H9 (cell line): ENCODE data around the gene HDX. TPM values are rescaled to one million over a fixed set of nuclear protein-coding genes. Genes with fewer than 3 reads are reported as not detected.

Experiments
- DNase-seq: peaks from one replicate; pipeline ENCODE4 v3.0.0-alpha.2; 2017
- H2AFZ ChIP-seq: one replicate; pipeline ENCODE4 v1.6.1; 2013; ENCODE audit warnings: mild to moderate bottlenecking, low read length, control low read depth, moderate library complexity
- H2AK5ac ChIP-seq: 2 replicates; pipeline ENCODE4 v1.6.1; 2013; ENCODE audit warnings: low read length, control low read depth, mixed read lengths; ENCODE audit not compliant: insufficient read length
- H2BK120ac ChIP-seq: one replicate; pipeline ENCODE4 v1.6.1; 2013; ENCODE audit warnings: low read depth, mild to moderate bottlenecking, low read length, control low read depth, inconsistent platforms; ENCODE audit not compliant: poor library complexity, severe bottlenecking
- H2BK12ac ChIP-seq: 2 replicates; pipeline ENCODE4 v1.6.1; 2013; ENCODE audit warnings: low read length, control low read depth, mixed read lengths, low read depth; ENCODE audit not compliant: insufficient read length
- H2BK15ac ChIP-seq: 2 replicates; pipeline ENCODE4 v1.6.1; 2013; ENCODE audit warnings: low read depth, low read length, control low read depth
- H2BK20ac ChIP-seq: one replicate; pipeline ENCODE4 v1.6.1; 2013; ENCODE audit warnings: low read depth, mild to moderate bottlenecking, low read length, control low read depth, inconsistent platforms; ENCODE audit not compliant: poor library complexity, severe bottlenecking
- H2BK5ac ChIP-seq: 2 replicates; pipeline ENCODE4 v1.6.1; 2013; ENCODE audit warnings: low read length, control low read depth, mixed read lengths; ENCODE audit not compliant: insufficient read length
- H3K14ac ChIP-seq: 2 replicates; pipeline ENCODE4 v1.6.1; 2013; ENCODE audit warnings: low read length, control low read depth; ENCODE audit not compliant: insufficient read depth
- H3K18ac ChIP-seq: 2 replicates; pipeline ENCODE4 v1.6.1; 2013; ENCODE audit warnings: low read depth, mild to moderate bottlenecking, mixed read lengths, low read length, control low read depth; ENCODE audit not compliant: insufficient read length
- H3K23ac ChIP-seq: 2 replicates; pipeline ENCODE4 v1.6.1; 2013; ENCODE audit warnings: low read length, control low read depth, mixed read lengths, low read depth; ENCODE audit not compliant: insufficient read length
- H3K23me2 ChIP-seq: 2 replicates; pipeline ENCODE4 v1.6.1; 2013; ENCODE audit warnings: low read depth, mild to moderate bottlenecking, mixed read lengths, low read length, control low read depth; ENCODE audit not compliant: insufficient read length, poor library complexity, severe bottlenecking
- H3K27ac ChIP-seq: 2 replicates; pipeline ENCODE4 v1.5.1; 2013; ENCODE audit warnings: low read length, control low read depth, mixed read lengths, low read depth; ENCODE audit not compliant: insufficient read length
- H3K27me3 ChIP-seq: 2 replicates; pipeline ENCODE4 v1.6.1; 2013; ENCODE audit warnings: low read length, control low read depth, inconsistent platforms; ENCODE audit not compliant: insufficient read depth
- H3K4ac ChIP-seq: 2 replicates; pipeline ENCODE4 v1.6.1; 2013; ENCODE audit warnings: low read depth, mild to moderate bottlenecking, control low read depth, inconsistent platforms, low read length, moderate library complexity
- H3K4me1 ChIP-seq: 2 replicates; pipeline ENCODE4 v1.6.1; 2013; ENCODE audit warnings: low read length, control low read depth, inconsistent platforms; ENCODE audit not compliant: insufficient read depth
- H3K4me2 ChIP-seq: 2 replicates; pipeline ENCODE4 v1.6.1; 2013; ENCODE audit warnings: low read length, control low read depth, mixed read lengths; ENCODE audit not compliant: insufficient read length, insufficient read depth
- H3K56ac ChIP-seq: 2 replicates; pipeline ENCODE4 v1.6.1; 2013; ENCODE audit warnings: low read depth, mild to moderate bottlenecking, mixed read lengths, low read length, control low read depth; ENCODE audit not compliant: insufficient read length
- H3K79me1 ChIP-seq: 2 replicates; pipeline ENCODE4 v1.6.1; 2013; ENCODE audit warnings: low read depth, mild to moderate bottlenecking, moderate library complexity, low read length, control low read depth, inconsistent platforms; ENCODE audit not compliant: insufficient read depth, poor library complexity, severe bottlenecking
- H3K79me2 ChIP-seq: 2 replicates; pipeline ENCODE4 v1.6.1; 2013; ENCODE audit warnings: low read length, control low read depth, inconsistent platforms; ENCODE audit not compliant: insufficient read depth
- H3K9ac ChIP-seq: 2 replicates; pipeline ENCODE4 v1.6.1; 2013; ENCODE audit warnings: low read length, control low read depth, mixed read lengths; ENCODE audit not compliant: insufficient read length; ENCODE audit errors: extremely low read depth
- H3K9me3 ChIP-seq: one replicate; pipeline ENCODE4 v1.6.1; 2013; ENCODE audit warnings: low read depth, low read length, inconsistent platforms; ENCODE audit not compliant: control insufficient read depth
- H3T11ph ChIP-seq: one replicate; pipeline ENCODE4 v1.6.1; 2013; ENCODE audit warnings: mild to moderate bottlenecking, low read length, control low read depth, inconsistent platforms
- H4K20me1 ChIP-seq: one replicate; pipeline ENCODE4 v1.6.1; 2013; ENCODE audit not compliant: control insufficient read depth, insufficient read length, insufficient read depth
- H4K5ac ChIP-seq: 2 replicates; pipeline ENCODE4 v1.6.1; 2013; ENCODE audit warnings: low read depth, mild to moderate bottlenecking, mixed read lengths, low read length, control low read depth; ENCODE audit not compliant: insufficient read length
- H4K8ac ChIP-seq: replicated peaks from 2 replicates; pipeline ENCODE4 v1.6.1; 2013; ENCODE audit warnings: low read length, control low read depth, mixed read lengths, low read depth; ENCODE audit not compliant: insufficient read length
- H4K91ac ChIP-seq: 2 replicates; pipeline ENCODE4 v1.6.1; 2013; ENCODE audit warnings: low read depth, mild to moderate bottlenecking, moderate library complexity, mixed read lengths, low read length, control low read depth; ENCODE audit not compliant: insufficient read length
- H3K27ac Mint-ChIP-seq, 3 experiments: 2 replicates in 2 of 3; 3 replicates in 1 of 3; pipeline ENCODE4 v1.8.0; 2020 to 2021; ENCODE audit warnings: mixed read lengths in 3 of 3, mild to moderate bottlenecking in 1 of 3, moderate library complexity in 1 of 3
- H3K27me3 Mint-ChIP-seq: 2 replicates; pipeline ENCODE4 v1.8.0; 2021; ENCODE audit warnings: low read depth, mild to moderate bottlenecking, moderate library complexity, mixed read lengths
- H3K36me3 Mint-ChIP-seq, 3 experiments: 2 replicates in 2 of 3; 3 replicates in 1 of 3; pipeline ENCODE4 v1.8.0; 2020 to 2021; ENCODE audit warnings: low read depth in 3 of 3, mixed read lengths in 3 of 3; ENCODE audit not compliant: insufficient read depth in 1 of 3
- H3K4me1 Mint-ChIP-seq, 2 experiments: 2 replicates each; pipeline ENCODE4 v1.8.0; 2020; ENCODE audit warnings: mixed read lengths in 2 of 2
- H3K4me3 Mint-ChIP-seq, 2 experiments: 2 replicates in 1 of 2; 3 replicates in 1 of 2; pipeline ENCODE4 v1.8.0; 2020 to 2021; ENCODE audit warnings: mild to moderate bottlenecking in 2 of 2, mixed read lengths in 2 of 2, moderate library complexity in 1 of 2
- H3K9me3 Mint-ChIP-seq, 2 experiments: 2 replicates in 1 of 2; 3 replicates in 1 of 2; pipeline ENCODE4 v1.8.0; 2020; ENCODE audit warnings: mild to moderate bottlenecking in 2 of 2, mixed read lengths in 2 of 2, moderate library complexity in 1 of 2
- WGBS: extraction: QIAGEN DNeasy Blood & Tissue Kit; methylation state at CpG from one replicate; pipeline ENCODE4 v1.1.7; 2013; ENCODE audit warnings: missing lambda C conversion rate, low lambda C conversion rate, mixed read lengths; ENCODE audit not compliant: insufficient read length; ENCODE audit errors: extremely low coverage; 5-methylcytosine and 5-hydroxymethylcytosine counted together
- total RNA-seq: library from RNA; stranded (reverse); gene quantifications from 2 replicates; pipeline ENCODE4 v1.2.1, GENCODE V29; 2021
- TF ChIP-seq, protein P1 (sequence below): fragments of 200-600 bp; sonication (generic); conservative IDR thresholded peaks from 3 replicates; pipeline ENCODE4 v1.8.0; 2021; ENCODE audit warnings: antibody characterized with exemption, mild to moderate bottlenecking

HDX gene
- total RNA-seq, 1 experiment from 2014 or later: 5.0 TPM

DNA sequence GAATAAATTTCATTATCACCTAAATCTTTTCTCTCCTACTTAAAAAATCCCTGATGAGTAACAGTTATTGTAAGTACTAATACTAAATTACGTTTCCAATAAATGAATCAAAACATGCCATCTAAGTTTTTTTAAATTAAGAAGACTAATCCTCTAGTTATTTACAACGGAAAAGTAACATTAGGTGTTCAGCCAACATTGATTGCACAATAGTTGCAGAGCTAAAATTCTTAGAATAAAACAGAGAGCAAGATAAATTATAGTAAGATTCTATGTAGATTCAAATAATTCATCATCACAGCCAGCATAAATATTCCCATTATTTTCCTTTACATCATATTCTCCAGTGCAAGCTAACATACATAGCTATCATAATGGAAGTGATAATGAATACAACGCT, 139.2 kb downstream of the HDX start:
- DNase-seq: no peak
- Histone ChIP-seq H4K20me1 (no peaks in the 10 kb centered on the region), H3K27ac (no peak overlapping the region), H2BK5ac (no peak overlapping the region), H2AFZ (no peak overlapping the region), H3K4ac (no peak overlapping the region), H3K18ac (no peak overlapping the region), H4K8ac (no peak overlapping the region), H2BK20ac (no peak overlapping the region), H3K79me2 (no peaks in the 10 kb centered on the region), H3K4me1 (no peaks in the 10 kb centered on the region), H3K14ac (no peak overlapping the region), H3K27me3 (no peaks in the 10 kb centered on the region), H2BK120ac (no peak overlapping the region), H3K9ac (no peak overlapping the region), H2BK15ac (no peak overlapping the region), H3T11ph (no peak overlapping the region), H4K5ac (no peak overlapping the region), H2BK12ac (no peak overlapping the region), H3K23ac (no peak overlapping the region), H3K79me1 (no peaks in the 10 kb centered on the region), H3K56ac (no peak overlapping the region), H4K91ac (no peak overlapping the region), H3K4me2 (no peak overlapping the region), H2AK5ac (no peak overlapping the region), H3K23me2 (no peaks in the 10 kb centered on the region), H3K9me3 (peaks cover 18% of the 10 kb centered on the region)
- Mint-ChIP-seq H3K27me3 (no peaks in the 10 kb centered on the region), H3K36me3 (peaks cover 0 to 11% (median 7%) of the 10 kb centered on the region in 3 experiments; a peak in 3 of 7 replicates), H3K4me1 (peaks cover 6 to 7% of the 10 kb centered on the region in 2 experiments; a peak in 3 of 4 replicates), H3K9me3 (peaks cover 43 to 44% of the 10 kb centered on the region in 2 experiments), H3K27ac (no peak overlapping the region), H3K4me3 (no peak overlapping the region)
- WGBS: no CpG with 5 or more reads among the region's 3 CpGs
- TF ChIP-seq, protein P1, sequence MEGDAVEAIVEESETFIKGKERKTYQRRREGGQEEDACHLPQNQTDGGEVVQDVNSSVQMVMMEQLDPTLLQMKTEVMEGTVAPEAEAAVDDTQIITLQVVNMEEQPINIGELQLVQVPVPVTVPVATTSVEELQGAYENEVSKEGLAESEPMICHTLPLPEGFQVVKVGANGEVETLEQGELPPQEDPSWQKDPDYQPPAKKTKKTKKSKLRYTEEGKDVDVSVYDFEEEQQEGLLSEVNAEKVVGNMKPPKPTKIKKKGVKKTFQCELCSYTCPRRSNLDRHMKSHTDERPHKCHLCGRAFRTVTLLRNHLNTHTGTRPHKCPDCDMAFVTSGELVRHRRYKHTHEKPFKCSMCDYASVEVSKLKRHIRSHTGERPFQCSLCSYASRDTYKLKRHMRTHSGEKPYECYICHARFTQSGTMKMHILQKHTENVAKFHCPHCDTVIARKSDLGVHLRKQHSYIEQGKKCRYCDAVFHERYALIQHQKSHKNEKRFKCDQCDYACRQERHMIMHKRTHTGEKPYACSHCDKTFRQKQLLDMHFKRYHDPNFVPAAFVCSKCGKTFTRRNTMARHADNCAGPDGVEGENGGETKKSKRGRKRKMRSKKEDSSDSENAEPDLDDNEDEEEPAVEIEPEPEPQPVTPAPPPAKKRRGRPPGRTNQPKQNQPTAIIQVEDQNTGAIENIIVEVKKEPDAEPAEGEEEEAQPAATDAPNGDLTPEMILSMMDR: no peak
